ENCODE measurements around the gene TNFRSF9. TPM values are rescaled to one million over a fixed set of nuclear protein-coding genes. Genes with fewer than 3 reads are reported as not detected.

Gene TNFRSF9
- total RNA-seq, 1 experiment from 2014 or later: 0.23 TPM

- Histone ChIP-seq H3K4me3 (ENCODE audit: low read depth in 2 of 2, low read length in 2 of 2) (peak overlapping the region; percentile 17 to 47), H3K36me3 (ENCODE audit: control insufficient read depth, insufficient read depth, low read length) (no peaks in the 10 kb centered on the region), H3K9me3 (ENCODE audit: control insufficient read depth, insufficient read depth, low read depth, low read length) (no peaks in the 10 kb centered on the region), H3K27me3 (ENCODE audit: control insufficient read depth, insufficient read depth, low read length) (peaks cover 5% of the 10 kb centered on the region), H3K4me1 (ENCODE audit: control insufficient read depth, insufficient read depth, low read length) (0 out of 2 replicates have a peak, but pooled peaks cover 3% of the 10 kb centered on the region), H3K27ac (ENCODE audit: low read length) (no peak overlapping the region)
- TF ChIP-seq CTCF (IDR thresholded peaks at IDR 0.05) (peak; percentile 60; the same call in 1 of the 2 replicates), REST (IDR thresholded peaks at IDR 0.05; ENCODE audit: insufficient read depth in 1 of 2, low read depth in 2 of 2, low read length in 1 of 2) (no peak)
- ATAC-seq: peak; percentile 90
- BruUV-seq (replicated peaks): no TSS peak
- no peak for DNase-seq (ENCODE audit: low read depth, low spot score)
- in situ Hi-C loops (cut with HindIII; ENCODE audit: low pct_unique_long_range_greater_than_20kb, low sequenced_read_pairs) (no loop called here), intact Hi-C loops (cut with micrococcal nuclease; ENCODE audit: unreplicated experiment) (no loop called here)
- POLR2A ChIA-PET: interaction anchor here (0.5 kb wide), 1 partner anchor 550 kb away, joined by 6 read pairs; no protein-coding TSS in a partner anchor
- CTCF ChIA-PET: interaction anchor here (0.6 kb wide), 2 partner anchors 28 to 33 kb away, joined by 8 to 11 read pairs; no protein-coding TSS in a partner anchor
Observed at GRCh38 chr1:7942214-7942921, 1.7 kb upstream of the TNFRSF9 start.

GRCh38 chr1:7941437-7941793, 776 bp upstream of the TNFRSF9 start:
- DNase-seq (ENCODE audit: low read depth, low spot score) (no peak), ATAC-seq (no peak)
- Histone ChIP-seq H3K27me3 (ENCODE audit: control insufficient read depth, insufficient read depth, low read length) (peaks cover 5% of the 10 kb centered on the region), H3K4me3 (ENCODE audit: low read depth in 2 of 2, low read length in 2 of 2) (no peak overlapping the region), H3K4me1 (ENCODE audit: control insufficient read depth, insufficient read depth, low read length) (0 out of 2 replicates have a peak, but pooled peaks cover 3% of the 10 kb centered on the region), H3K27ac (ENCODE audit: low read length) (no peak overlapping the region), H3K9me3 (ENCODE audit: control insufficient read depth, insufficient read depth, low read depth, low read length) (no peaks in the 10 kb centered on the region), H3K36me3 (ENCODE audit: control insufficient read depth, insufficient read depth, low read length) (no peaks in the 10 kb centered on the region)
- intact Hi-C loops (cut with micrococcal nuclease; ENCODE audit: unreplicated experiment) (no loop called here), in situ Hi-C loops (cut with HindIII; ENCODE audit: low pct_unique_long_range_greater_than_20kb, low sequenced_read_pairs) (no loop called here)
- BruUV-seq (replicated peaks): no TSS peak
- ChIA-PET CTCF (no interaction called here), POLR2A (no interaction called here)
- no peak for TF ChIP-seq TCF7L2 (IDR thresholded peaks at IDR 0.05; ENCODE audit: low read depth, low read length)
- no peak for TF ChIP-seq REST (IDR thresholded peaks at IDR 0.05; ENCODE audit: insufficient read depth in 1 of 2, low read depth in 2 of 2, low read length in 1 of 2)
- no peak for TF ChIP-seq POLR2AphosphoS5 (IDR thresholded peaks at IDR 0.05; ENCODE audit: low read depth, low read length)

All from Panc1 (cell line).